HG02981 (cell line): ENCODE measurements around the gene PTPRK.

Source experiments
- ATAC-seq: cut with Tn5 transposase; IDR thresholded peaks from one replicate; pipeline ENCODE4 v1.9.1; 2021; ENCODE audit warnings: mild to moderate bottlenecking, moderate library complexity; ENCODE audit not compliant: unreplicated experiment

PTPRK gene

GRCh38 chr6:128099571-128100197 is 420.7 kb downstream of the PTPRK start:
- ATAC-seq, result no peak

- ATAC-seq, result peak; percentile 53
These were observed 422.3 kb downstream of the PTPRK start for GRCh38 chr6:128098000-128098581.

GRCh38 chr6:128097009-128097408 is 423.4 kb downstream of the PTPRK start:
- no peak for ATAC-seq

GRCh38 chr6:128095362-128095761 is 425.0 kb downstream of the PTPRK start:
- ATAC-seq, result no peak

- no peak for ATAC-seq
These were observed 441.4 kb downstream of the PTPRK start for GRCh38 chr6:128079021-128079420.

- ATAC-seq, result no peak
These were observed 442.1 kb downstream of the PTPRK start for GRCh38 chr6:128078276-128078675.

- no peak for ATAC-seq
These were observed 443.6 kb downstream of the PTPRK start for GRCh38 chr6:128076843-128077242.

GRCh38 chr6:128074567-128074966 is 445.8 kb downstream of the PTPRK start:
- no peak for ATAC-seq

GRCh38 chr6:128073389-128073788 is 447.0 kb downstream of the PTPRK start:
- no peak for ATAC-seq

- ATAC-seq, result no peak
These were observed 449.2 kb downstream of the PTPRK start for GRCh38 chr6:128071212-128071611.

- ATAC-seq, result no peak
These were observed 450.0 kb downstream of the PTPRK start for GRCh38 chr6:128070406-128070805.

GRCh38 chr6:128069188-128069587 is 451.2 kb downstream of the PTPRK start:
- ATAC-seq, result no peak

- no peak for ATAC-seq
These were observed 452.3 kb downstream of the PTPRK start for GRCh38 chr6:128068119-128068479.

- ATAC-seq, result no peak
These were observed 452.8 kb downstream of the PTPRK start for GRCh38 chr6:128067446-128068118.

- ATAC-seq, result no peak
These were observed 455.3 kb downstream of the PTPRK start for GRCh38 chr6:128065072-128065471.

- no peak for ATAC-seq
These were observed 455.9 kb downstream of the PTPRK start for GRCh38 chr6:128064540-128064895.

- no peak for ATAC-seq
These were observed 456.4 kb downstream of the PTPRK start for GRCh38 chr6:128063850-128064539.

GRCh38 chr6:128062882-128063603 is 457.4 kb downstream of the PTPRK start:
- ATAC-seq, result no peak

GRCh38 chr6:128057946-128058345 is 462.5 kb downstream of the PTPRK start:
- ATAC-seq, result no peak

- no peak for ATAC-seq
These were observed 462.9 kb downstream of the PTPRK start for GRCh38 chr6:128057541-128057940.

- ATAC-seq, result no peak
These were observed 467.3 kb downstream of the PTPRK start for GRCh38 chr6:128053109-128053508.
